Thyroid gland (tissue), 4 donors: ENCODE results near the gene TUBA1C.

ENCODE experiments used
- POLR2A ChIP-seq, 2 donors: fragments of 450-650 bp; IDR thresholded peaks; one replicate each; pipeline ENCODE4 v1.6.1; 2017; ENCODE audit warnings: antibody characterized with exemption in 2 of 2, mild to moderate bottlenecking in 2 of 2, moderate library complexity in 1 of 2
- TF ChIP-seq, protein P1 (sequence below), 6 experiments: fragments of 200-600 bp in 3 of 6; fragments of 450-650 bp in 3 of 6; sonication (generic) in 3 of 6; IDR thresholded peaks; one replicate each; pipeline ENCODE4 v1.5.1; 2016 to 2019; ENCODE audit warnings: antibody characterized with exemption in 6 of 6, mild to moderate bottlenecking in 2 of 6, inconsistent platforms in 1 of 6, moderate library complexity in 1 of 6

DNA sequence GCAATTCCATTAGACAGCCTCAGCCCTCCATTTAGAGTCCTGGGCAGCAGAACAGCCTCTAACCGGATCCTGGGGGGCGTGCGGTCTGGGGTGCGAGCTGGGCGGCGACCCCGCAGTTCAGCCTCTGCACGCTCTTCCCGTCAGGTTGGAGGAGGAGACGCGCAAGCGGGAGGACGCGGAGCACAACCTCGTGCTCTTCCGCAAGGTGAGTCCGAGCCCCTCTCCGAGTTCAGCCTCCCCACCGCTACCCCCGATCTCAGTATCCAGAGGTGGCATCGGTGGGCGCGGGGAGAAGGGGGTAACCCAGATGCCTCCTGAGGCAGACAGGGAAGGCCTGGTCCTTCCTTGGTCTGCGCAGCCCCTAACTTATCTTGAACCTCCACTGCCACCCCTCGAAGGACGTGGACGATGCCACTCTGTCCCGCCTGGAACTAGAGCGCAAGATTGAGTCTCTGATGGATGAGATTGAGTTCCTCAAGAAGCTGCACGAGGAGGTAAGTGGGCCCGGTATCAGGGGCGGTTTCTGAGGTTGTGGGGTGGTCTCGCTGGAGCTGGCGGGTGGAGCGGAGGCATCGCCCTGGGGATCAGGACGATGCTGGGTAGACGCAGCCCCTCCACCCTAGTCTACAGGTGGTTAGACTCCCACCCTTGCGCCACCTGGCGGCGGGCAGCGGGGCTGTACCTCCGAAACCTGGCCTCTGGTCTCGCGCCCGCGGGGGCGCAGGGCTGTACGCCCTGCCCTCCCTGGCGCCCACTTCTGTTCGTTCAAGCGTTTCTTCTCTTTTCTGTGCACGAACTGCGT, 31.4 kb downstream of the TUBA1C start:
- TF ChIP-seq, protein P1, sequence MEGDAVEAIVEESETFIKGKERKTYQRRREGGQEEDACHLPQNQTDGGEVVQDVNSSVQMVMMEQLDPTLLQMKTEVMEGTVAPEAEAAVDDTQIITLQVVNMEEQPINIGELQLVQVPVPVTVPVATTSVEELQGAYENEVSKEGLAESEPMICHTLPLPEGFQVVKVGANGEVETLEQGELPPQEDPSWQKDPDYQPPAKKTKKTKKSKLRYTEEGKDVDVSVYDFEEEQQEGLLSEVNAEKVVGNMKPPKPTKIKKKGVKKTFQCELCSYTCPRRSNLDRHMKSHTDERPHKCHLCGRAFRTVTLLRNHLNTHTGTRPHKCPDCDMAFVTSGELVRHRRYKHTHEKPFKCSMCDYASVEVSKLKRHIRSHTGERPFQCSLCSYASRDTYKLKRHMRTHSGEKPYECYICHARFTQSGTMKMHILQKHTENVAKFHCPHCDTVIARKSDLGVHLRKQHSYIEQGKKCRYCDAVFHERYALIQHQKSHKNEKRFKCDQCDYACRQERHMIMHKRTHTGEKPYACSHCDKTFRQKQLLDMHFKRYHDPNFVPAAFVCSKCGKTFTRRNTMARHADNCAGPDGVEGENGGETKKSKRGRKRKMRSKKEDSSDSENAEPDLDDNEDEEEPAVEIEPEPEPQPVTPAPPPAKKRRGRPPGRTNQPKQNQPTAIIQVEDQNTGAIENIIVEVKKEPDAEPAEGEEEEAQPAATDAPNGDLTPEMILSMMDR (IDR thresholded peaks at IDR 0.05) = peak; percentile 43 to 71 (median 51)
- no peak for TF ChIP-seq POLR2A (IDR thresholded peaks at IDR 0.05)
